Mucosa of rectum (tissue), 2 donors: ENCODE data around the gene TNPO3.
"Not testable (repeated sequence)": the region's sequence is repeated elsewhere in the genome, so short reads cannot be mapped to it uniquely, and the experiment has no call there.

Experiments
- H3K27ac ChIP-seq, 2 donors: one replicate each; pipeline ENCODE4 v1.7.0; 2013; ENCODE audit warnings: inconsistent platforms in 2 of 2, low read depth in 2 of 2, low read length in 2 of 2
- H3K27me3 ChIP-seq, 2 donors: one replicate each; pipeline ENCODE4 v1.7.0; 2013; ENCODE audit warnings: low read length in 2 of 2; ENCODE audit not compliant: control insufficient read depth in 2 of 2, insufficient read depth in 2 of 2
- H3K36me3 ChIP-seq, 2 donors: one replicate each; pipeline ENCODE4 v1.7.0; 2013; ENCODE audit warnings: low read length in 2 of 2; ENCODE audit not compliant: control insufficient read depth in 2 of 2, insufficient read depth in 2 of 2
- H3K4me1 ChIP-seq, 2 donors: one replicate each; pipeline ENCODE4 v1.7.0; 2013; ENCODE audit warnings: low read length in 2 of 2, mild to moderate bottlenecking in 1 of 2; ENCODE audit not compliant: control insufficient read depth in 2 of 2, insufficient read depth in 2 of 2
- H3K4me3 ChIP-seq, 2 donors: one replicate each; pipeline ENCODE4 v1.7.0; 2013; ENCODE audit warnings: low read length in 2 of 2
- H3K9ac ChIP-seq, 2 donors: one replicate each; pipeline ENCODE4 v1.7.0; 2013; ENCODE audit warnings: low read length in 2 of 2, low read depth in 1 of 2, mild to moderate bottlenecking in 1 of 2
- H3K9me3 ChIP-seq, 2 donors: one replicate each; pipeline ENCODE4 v1.7.0; 2013; ENCODE audit warnings: low read length in 2 of 2; ENCODE audit not compliant: control insufficient read depth in 2 of 2
- donor health status: healthy.
- donor health status: Normal muscosa, but diverticular disease.

Gene TNPO3

DNA sequence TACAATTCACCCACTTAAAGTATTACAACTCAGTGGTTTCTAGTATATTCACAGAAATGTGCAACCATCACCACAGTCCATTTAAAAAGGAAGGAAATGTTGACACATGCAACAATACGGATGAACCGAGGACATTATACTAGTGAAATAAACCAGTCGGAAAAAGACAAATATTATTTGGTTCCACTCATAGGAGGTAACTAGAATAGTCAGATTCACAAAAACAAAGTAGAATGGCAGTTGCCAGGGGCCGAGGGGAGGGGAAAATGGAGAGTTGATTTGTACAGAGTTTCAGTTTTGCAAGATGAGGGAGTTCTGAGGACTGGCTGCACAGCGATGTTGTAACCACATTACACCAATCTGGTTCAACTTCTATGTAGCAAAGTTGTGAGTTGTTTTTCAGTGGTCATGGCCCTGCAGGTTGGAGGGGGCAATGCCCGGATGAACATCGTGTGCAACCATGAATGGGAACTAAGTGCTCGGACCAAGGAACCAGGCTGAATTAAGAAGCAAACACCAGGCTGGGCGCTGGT lies 17.6 kb upstream of the TNPO3 start:
- H3K27ac ChIP-seq, result no peak overlapping the region
- no peaks in the 10 kb centered on the region for H3K4me1 ChIP-seq
- peaks cover 0 to 4% of the 10 kb centered on the region in 2 donors for H3K27me3 ChIP-seq
- H3K4me3 ChIP-seq, result no peak overlapping the region
- H3K9me3 ChIP-seq, result no peaks in the 10 kb centered on the region
- no peaks in the 10 kb centered on the region for H3K36me3 ChIP-seq
- no peak overlapping the region for H3K9ac ChIP-seq

DNA sequence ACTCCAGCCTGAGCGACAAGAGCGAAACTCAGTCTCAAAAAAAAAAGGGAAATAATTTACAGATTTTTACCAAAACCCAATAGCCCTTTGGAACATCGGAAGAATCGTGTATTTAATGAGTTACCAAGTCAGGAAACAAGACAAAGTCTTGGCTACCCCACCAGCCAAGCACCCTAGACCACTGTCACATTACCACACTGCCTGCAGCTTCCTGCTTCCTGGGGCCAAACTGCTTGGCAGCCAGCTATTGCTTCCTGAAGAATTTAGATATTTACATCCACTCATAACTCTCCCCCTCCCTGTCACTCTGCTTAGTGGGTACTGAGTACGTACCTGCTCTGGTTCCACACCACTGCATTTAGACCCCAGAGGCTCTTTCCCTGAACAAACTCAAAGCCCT lies 14.1 kb upstream of the TNPO3 start:
- peaks cover 0 to 4% of the 10 kb centered on the region in 2 donors for H3K27me3 ChIP-seq
- no peak overlapping the region for H3K27ac ChIP-seq
- H3K4me3 ChIP-seq, result no peak overlapping the region

GRCh38 chr7:129067943-129068548 lies 13.1 kb upstream of the TNPO3 start:
- H3K36me3 ChIP-seq, result no peaks in the 10 kb centered on the region
- H3K9ac ChIP-seq, result no peak overlapping the region
- no peak overlapping the region for H3K27ac ChIP-seq
- peaks cover 0 to 4% of the 10 kb centered on the region in 2 donors for H3K27me3 ChIP-seq
- no peaks in the 10 kb centered on the region for H3K9me3 ChIP-seq
- H3K4me1 ChIP-seq, result no peaks in the 10 kb centered on the region
- no peak overlapping the region for H3K4me3 ChIP-seq

More for the DNA sequence above, 14.1 kb upstream of the TNPO3 start:
- no peaks in the 10 kb centered on the region for H3K36me3 ChIP-seq
- no peak overlapping the region for H3K9ac ChIP-seq
- no peaks in the 10 kb centered on the region for H3K4me1 ChIP-seq
- no peaks in the 10 kb centered on the region for H3K9me3 ChIP-seq

- H3K9ac ChIP-seq, H3K9me3 ChIP-seq, H3K4me1 ChIP-seq, H3K4me3 ChIP-seq, H3K36me3 ChIP-seq, H3K27me3 ChIP-seq, H3K27ac ChIP-seq: not testable (repeated sequence)
These were observed 12.2 kb upstream of the TNPO3 start for GRCh38 chr7:129067132-129067561.

GRCh38 chr7:129066290-129067131 lies 11.6 kb upstream of the TNPO3 start:
- no peaks in the 10 kb centered on the region for H3K9me3 ChIP-seq
- H3K9ac ChIP-seq, result no peak overlapping the region
- no peaks in the 10 kb centered on the region for H3K36me3 ChIP-seq

DNA sequence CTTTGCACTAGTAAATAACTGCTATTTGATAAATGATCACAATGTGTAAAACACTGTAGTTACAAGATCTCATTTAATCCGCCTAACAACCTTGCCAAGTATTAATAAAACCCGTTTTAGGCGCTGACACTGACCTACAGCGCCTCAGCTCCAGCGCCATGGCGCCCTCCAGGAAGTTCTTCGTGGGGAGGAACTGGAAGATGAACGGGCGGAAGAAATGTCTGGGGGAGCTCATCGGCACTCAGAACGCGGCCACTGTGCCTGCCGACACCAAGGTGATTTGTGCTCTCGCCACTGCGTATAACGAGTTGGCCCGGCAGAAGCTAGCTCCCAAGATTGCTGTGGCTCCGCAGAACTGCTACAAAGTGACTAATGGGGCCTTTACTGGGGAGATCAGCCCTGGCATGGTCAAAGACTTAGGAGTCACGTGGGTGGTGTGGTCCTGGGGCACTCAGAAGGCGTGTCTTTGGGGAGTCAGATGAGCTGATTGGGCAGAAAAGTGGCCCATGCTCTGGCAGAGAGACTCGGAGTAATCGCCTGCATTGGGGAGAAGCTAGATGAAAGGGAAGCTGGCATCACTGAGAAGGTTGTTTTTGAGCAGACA lies 1.1 kb upstream of the TNPO3 start:
- no peaks in the 10 kb centered on the region for H3K9me3 ChIP-seq
- H3K36me3 ChIP-seq, result peaks cover 0 to 3% of the 10 kb centered on the region in 2 donors
- no peak overlapping the region for H3K9ac ChIP-seq
- H3K27me3 ChIP-seq, result no peaks in the 10 kb centered on the region
- no peak overlapping the region for H3K4me3 ChIP-seq
- H3K27ac ChIP-seq, result no peak overlapping the region
- H3K4me1 ChIP-seq, result peaks cover 11 to 12% of the 10 kb centered on the region in 2 donors

More at GRCh38 chr7:129066290-129067131, 11.6 kb upstream of the TNPO3 start:
- H3K27ac ChIP-seq, result no peak overlapping the region
- H3K27me3 ChIP-seq, result peaks cover 0 to 4% of the 10 kb centered on the region in 2 donors
- no peak overlapping the region for H3K4me3 ChIP-seq
- H3K4me1 ChIP-seq, result no peaks in the 10 kb centered on the region

- Histone ChIP-seq H3K36me3 (peaks cover 2 to 3% of the 10 kb centered on the region in 2 donors), H3K9me3 (no peaks in the 10 kb centered on the region), H3K9ac (peak overlapping the region; percentile 89 to 98), H3K4me3 (peak overlapping the region; percentile 97 to 99), H3K4me1 (peaks cover 11 to 12% of the 10 kb centered on the region in 2 donors), H3K27me3 (no peaks in the 10 kb centered on the region), H3K27ac (peak overlapping the region; percentile 98 to 99)
These were observed 444 bp upstream of the TNPO3 start for GRCh38 chr7:129055294-129055816.

DNA sequence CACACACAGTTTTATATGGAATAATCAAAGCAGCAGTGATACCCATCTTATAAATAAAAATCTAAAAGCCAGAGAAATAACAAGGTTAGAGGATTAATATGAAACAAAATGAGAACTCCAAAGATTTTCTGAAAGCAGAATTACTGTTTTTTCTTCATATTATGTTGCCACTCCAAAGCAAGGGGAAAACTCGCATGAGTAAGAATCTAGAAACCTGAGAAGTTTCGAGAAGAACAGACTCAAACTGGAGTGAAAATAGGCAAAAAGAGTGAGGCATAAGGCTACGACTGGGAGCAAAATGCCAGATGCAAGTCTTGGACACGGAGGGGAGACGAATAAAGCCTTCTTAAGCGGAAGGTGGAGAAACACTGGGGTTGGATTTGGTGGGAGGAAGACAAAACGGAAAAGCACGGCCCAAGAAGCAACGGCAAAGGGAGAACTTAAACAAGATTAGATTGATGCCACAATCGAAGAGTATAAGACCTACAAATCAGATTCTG lies 923 bp downstream of the TNPO3 start:
- Histone ChIP-seq H3K27me3 (no peaks in the 10 kb centered on the region), H3K4me1 (peaks cover 11 to 12% of the 10 kb centered on the region in 2 donors), H3K27ac (peak overlapping the region; percentile 98 to 99), H3K4me3 (peak overlapping the region; percentile 97 to 99), H3K9ac (peak overlapping the region; percentile 89 to 98), H3K36me3 (peaks cover 2 to 3% of the 10 kb centered on the region in 2 donors), H3K9me3 (no peaks in the 10 kb centered on the region)

DNA sequence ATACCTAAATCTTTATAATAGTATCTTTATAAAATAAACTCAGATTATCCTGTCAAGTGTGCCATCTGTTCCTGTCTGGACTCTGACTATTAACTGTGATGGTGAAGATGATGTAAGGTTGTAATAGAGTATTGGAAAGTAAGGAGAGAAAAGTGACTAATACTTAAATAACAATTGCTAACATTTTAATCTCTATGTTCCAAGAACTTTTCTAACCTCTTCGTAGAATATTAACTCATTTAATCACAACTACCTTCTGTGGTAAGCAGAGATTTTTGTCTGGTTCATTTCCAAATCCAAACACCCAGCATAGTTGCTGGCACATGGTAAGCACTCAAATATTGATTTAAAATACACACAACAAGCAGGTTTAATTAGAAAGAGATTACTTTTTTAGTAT lies 2.5 kb downstream of the TNPO3 start:
- no peak overlapping the region for H3K9ac ChIP-seq
- H3K9me3 ChIP-seq, result no peaks in the 10 kb centered on the region
- peaks cover 11 to 12% of the 10 kb centered on the region in 2 donors for H3K4me1 ChIP-seq
- H3K27ac ChIP-seq, result no peak overlapping the region
- no peaks in the 10 kb centered on the region for H3K27me3 ChIP-seq
- peaks cover 3 to 7% of the 10 kb centered on the region in 2 donors for H3K36me3 ChIP-seq
- no peak overlapping the region for H3K4me3 ChIP-seq
